Measurements from ENCODE around the gene GPR180.

DNA sequence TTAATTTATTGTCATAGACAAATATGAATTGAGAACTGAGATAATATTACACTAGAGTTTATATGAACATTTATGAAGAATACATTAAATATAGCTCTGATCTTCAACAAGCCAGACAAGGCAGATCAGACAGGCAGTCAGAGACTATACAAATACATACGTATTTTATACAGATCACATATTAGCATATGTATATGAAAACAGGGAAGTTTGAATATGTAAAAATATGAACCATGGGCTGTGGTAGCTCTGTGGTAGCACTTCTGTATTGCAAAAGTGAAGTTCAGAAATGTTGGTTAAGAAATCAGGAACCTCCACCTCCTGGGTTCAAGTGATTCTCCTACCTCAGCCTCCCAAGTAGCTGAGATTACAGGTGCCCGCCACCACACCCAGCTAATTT lies 20.7 kb downstream of the GPR180 start:
- TF ChIP-seq, protein P1, sequence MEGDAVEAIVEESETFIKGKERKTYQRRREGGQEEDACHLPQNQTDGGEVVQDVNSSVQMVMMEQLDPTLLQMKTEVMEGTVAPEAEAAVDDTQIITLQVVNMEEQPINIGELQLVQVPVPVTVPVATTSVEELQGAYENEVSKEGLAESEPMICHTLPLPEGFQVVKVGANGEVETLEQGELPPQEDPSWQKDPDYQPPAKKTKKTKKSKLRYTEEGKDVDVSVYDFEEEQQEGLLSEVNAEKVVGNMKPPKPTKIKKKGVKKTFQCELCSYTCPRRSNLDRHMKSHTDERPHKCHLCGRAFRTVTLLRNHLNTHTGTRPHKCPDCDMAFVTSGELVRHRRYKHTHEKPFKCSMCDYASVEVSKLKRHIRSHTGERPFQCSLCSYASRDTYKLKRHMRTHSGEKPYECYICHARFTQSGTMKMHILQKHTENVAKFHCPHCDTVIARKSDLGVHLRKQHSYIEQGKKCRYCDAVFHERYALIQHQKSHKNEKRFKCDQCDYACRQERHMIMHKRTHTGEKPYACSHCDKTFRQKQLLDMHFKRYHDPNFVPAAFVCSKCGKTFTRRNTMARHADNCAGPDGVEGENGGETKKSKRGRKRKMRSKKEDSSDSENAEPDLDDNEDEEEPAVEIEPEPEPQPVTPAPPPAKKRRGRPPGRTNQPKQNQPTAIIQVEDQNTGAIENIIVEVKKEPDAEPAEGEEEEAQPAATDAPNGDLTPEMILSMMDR (conservative IDR thresholded peaks at IDR 0.05; ENCODE audit: low read depth, low read length), result no peak
- TF ChIP-seq EZH2phosphoT487 (IDR thresholded peaks at IDR 0.05; ENCODE audit: borderline replicate concordance, low read length), result no peak
